HG02588 (cell line): ENCODE results near the gene FAM163A.
A peak's percentile ranks its signal among the peaks of the same experiment; 100 is the strongest.

ENCODE experiments used
- ATAC-seq: cut with Tn5 transposase; IDR thresholded peaks from one replicate; pipeline ENCODE4 v1.9.1; 2021; ENCODE audit warnings: mild to moderate bottlenecking, moderate library complexity; ENCODE audit not compliant: unreplicated experiment

Gene FAM163A

GRCh38 chr1:179812501-179813292 lies 69.6 kb downstream of the FAM163A start:
- no peak for ATAC-seq

GRCh38 chr1:179813626-179814545 lies 70.8 kb downstream of the FAM163A start:
- no peak for ATAC-seq

- peak; percentile 24 for ATAC-seq
Observed at GRCh38 chr1:179814546-179814838, 71.4 kb downstream of the FAM163A start.

GRCh38 chr1:179815641-179816040 lies 72.5 kb downstream of the FAM163A start:
- ATAC-seq: no peak

- ATAC-seq: no peak
Observed at GRCh38 chr1:179816196-179816960, 73.3 kb downstream of the FAM163A start.

- no peak for ATAC-seq
Observed at GRCh38 chr1:179817056-179817455, 74.0 kb downstream of the FAM163A start.

GRCh38 chr1:179817789-179818188 lies 74.7 kb downstream of the FAM163A start:
- ATAC-seq: no peak

DNA sequence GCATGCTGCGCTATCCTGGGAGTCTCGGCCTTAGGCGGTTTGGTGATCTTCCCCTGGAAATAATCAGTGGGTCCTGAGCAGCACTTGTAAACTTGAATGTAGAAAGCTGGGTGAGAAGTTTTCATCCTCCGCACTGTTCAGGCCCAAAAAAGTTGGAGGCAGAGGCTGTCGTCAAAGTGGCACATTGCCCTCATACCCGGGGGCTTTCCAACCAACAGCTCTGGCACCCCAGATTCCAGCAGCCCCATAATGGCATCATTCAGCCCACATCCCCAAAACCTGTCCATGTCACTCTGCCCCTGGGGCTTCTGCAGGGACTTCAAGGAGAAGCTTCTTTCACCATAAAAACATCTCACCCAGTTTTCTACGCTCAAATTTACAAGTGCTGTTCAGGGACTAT lies 75.2 kb downstream of the FAM163A start:
- no peak for ATAC-seq

DNA sequence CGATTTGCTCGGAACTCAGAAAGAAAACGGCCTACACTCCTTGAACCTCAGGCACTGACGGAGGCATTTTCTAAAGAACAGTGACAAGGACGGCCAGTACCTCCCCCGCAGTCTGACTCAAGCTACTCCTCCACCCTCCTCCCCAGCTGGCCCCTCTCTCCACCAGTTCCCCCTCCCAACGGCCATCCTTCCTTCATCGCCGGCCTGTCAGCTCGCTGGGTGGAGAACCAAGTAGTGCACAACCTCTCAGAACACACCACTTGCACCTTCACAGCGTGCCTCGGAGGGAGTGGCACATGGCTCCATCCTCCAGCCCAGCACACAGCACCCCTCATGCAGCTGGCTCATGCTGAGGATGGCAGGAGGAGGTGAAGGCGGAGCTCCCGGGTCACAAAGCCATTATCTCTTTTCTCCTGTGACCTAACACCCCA lies 75.7 kb downstream of the FAM163A start:
- no peak for ATAC-seq

DNA sequence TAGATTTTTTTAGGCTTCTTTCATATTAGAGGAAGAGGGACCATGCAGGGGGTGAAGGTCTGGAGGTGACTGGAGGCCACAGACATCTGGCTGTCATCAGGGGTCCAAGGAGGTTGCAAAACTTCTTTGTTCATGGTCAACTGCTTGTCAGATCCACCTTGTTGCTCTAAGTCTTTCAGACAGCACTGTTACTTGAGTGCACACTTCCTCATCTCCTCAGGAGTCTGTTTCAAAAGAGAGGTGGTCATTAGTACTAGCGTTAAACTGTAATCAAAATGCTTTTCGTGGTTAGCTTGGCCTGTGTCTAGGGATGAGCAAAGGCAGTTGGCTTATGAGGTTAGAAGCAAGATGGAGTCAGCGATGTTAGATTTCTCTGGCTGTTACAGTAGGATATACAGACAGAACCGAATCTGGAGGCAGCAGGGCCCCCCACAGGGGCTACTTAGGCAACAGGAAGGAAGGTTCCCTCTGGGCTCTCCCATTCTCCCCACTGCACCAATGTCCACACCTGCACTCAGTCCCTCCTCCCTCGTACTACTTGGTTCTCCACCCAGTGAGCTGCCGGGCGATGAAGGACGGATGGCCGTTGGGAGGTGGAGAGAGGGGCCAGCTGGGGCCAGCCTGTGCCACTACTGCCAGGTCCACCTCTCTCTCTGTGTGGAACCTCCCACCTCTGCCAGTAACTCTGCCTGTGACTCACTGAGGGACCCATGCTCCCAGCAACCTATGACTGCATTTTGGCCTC lies 77.3 kb downstream of the FAM163A start:
- no peak for ATAC-seq

DNA sequence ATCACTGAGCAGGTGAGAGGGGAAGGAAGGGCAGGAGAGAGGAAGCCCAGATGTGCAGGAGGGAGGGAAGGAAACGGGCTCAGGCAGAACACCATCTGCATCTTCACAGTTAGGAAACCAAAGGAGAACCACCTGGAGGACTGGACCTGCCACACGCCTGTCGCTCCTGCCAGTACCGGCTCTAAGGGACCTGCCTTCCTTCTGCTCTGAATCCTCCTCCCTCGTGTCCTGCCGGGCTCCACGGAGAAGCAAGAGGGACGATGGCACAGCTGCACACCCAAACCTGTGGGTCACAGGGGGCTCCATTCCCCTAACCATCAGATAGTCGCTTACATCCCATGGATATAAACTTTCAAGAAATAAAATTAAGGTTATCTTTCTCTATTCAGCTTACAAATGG lies 78.4 kb downstream of the FAM163A start:
- no peak for ATAC-seq

GRCh38 chr1:179822065-179822464 lies 79.0 kb downstream of the FAM163A start:
- no peak for ATAC-seq

GRCh38 chr1:179823693-179824092 lies 80.6 kb downstream of the FAM163A start:
- ATAC-seq: no peak

- ATAC-seq: no peak
Observed at GRCh38 chr1:179824265-179824664, 81.2 kb downstream of the FAM163A start.

GRCh38 chr1:179825206-179825605 lies 82.1 kb downstream of the FAM163A start:
- ATAC-seq: no peak

DNA sequence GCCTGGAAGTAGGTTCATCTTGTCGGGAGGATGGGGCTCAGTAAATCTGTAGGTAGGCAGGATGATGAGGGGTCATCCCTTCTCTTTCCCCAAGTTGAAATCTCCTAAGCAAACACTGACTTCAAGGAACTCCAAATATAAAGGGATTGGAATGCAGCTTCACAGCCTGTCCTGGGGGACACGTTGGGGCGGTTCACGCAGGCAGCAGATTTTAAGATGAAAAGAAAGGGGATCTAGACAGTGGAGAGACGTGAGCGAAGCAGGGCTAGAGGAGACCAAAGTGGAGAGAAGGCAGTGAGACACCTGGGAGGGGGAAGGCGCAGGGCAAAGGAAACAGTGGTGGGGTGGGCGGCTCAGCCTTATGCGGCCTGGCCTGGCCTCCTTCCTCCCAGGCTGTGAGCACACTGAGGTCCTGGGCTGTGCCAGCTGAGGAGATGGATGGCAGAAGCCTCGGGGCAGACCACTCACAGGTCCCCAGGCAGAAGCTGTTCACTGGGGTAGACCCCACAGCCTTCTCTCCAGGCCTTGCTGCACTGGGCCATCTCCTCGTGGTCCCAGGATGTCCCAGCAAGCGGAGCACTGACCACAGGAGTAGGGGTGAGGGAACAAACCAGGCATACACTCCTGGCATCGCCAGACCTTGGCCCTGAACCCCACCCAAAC lies 82.8 kb downstream of the FAM163A start:
- no peak for ATAC-seq

GRCh38 chr1:179826626-179827280 lies 83.7 kb downstream of the FAM163A start:
- no peak for ATAC-seq

- ATAC-seq: no peak
Observed at GRCh38 chr1:179828554-179829110, 85.5 kb downstream of the FAM163A start.

DNA sequence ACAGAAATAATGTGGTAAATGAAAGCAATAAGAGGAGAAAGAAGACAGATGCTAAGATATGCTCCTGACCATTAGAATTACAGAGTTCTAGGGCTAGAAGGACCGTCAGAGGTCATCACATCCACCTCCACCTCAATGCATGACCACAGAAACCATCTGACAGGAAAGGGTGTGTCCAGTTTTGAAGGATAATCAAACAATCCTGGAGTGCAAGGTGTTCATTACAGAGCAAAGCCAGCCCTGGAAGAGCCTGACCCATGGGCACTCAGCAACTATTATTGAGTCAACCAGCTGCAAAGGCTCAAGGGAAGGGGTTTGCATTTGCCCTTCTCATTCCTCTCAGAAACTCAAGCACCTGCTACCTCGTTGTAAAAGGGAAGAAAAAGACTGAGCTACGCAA lies 88.1 kb downstream of the FAM163A start:
- no peak for ATAC-seq
